ENCODE measurements around the gene NUP210L.

Gene NUP210L

DNA sequence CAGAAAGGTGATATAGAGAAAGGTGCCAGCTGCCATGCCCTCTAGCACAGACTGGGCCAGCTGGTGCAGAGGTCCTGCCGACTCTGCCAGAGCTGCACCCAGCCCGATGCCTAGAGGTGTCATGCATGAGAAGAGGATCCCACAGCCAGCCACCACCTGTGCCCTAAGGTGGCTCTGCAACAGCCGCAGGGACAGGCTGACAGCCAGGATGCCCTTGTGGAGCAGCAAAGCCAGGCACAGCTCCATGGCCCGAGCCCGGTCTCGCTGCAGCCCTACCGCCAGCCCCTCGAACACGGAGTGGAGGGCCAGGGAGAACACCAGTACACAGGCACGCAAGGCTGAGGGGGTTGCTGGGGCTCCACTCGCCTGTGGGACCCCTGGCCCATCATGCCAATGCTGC, 194.7 kb downstream of the NUP210L start:
- H3K9ac ChIP-seq (ENCODE audit: low read depth in 1 of 2, low read length in 2 of 2): no peak overlapping the region
- H3K4me3 ChIP-seq (ENCODE audit: low read length in 2 of 2): no peak overlapping the region
- peaks cover 38 to 49% of the 10 kb centered on the region in 2 donors for H3K4me1 ChIP-seq (ENCODE audit: control insufficient read depth in 2 of 2, insufficient read depth in 2 of 2, low read length in 2 of 2)
- no peaks in the 10 kb centered on the region for H3K9me3 ChIP-seq (ENCODE audit: control insufficient read depth in 2 of 2, low read length in 2 of 2)
- no peaks in the 10 kb centered on the region for H3K27me3 ChIP-seq (ENCODE audit: control insufficient read depth in 2 of 2, insufficient read depth in 2 of 2, low read length in 2 of 2)
- H3K27ac ChIP-seq (ENCODE audit: low read depth in 2 of 2, low read length in 2 of 2): no peak overlapping the region
- peaks cover 6 to 10% of the 10 kb centered on the region in 2 donors for H3K36me3 ChIP-seq (ENCODE audit: control insufficient read depth in 2 of 2, insufficient read depth in 2 of 2, low read length in 2 of 2)

DNA sequence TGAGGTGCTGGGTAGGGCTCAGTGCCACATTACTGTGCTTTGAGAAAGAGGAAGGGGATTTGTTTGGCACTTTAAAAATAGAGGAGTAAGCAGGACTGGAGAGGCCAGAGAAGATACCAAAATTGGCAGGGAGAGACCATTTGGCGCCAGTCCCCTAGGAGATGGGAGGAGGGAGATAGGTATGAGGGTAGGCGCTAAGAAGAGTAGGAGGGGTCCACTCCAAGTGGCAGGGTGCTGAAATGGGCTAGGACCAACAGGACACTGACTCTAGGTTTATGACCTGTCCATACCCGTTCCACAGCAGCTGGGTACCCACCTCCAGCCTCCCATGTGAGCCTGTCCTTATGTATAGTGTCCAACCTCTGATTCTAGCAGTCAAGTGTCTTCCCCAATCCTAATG, 195.4 kb downstream of the NUP210L start:
- Histone ChIP-seq H3K4me1 (ENCODE audit: control insufficient read depth in 2 of 2, insufficient read depth in 2 of 2, low read length in 2 of 2) (peaks cover 38 to 49% of the 10 kb centered on the region in 2 donors), H3K9me3 (ENCODE audit: control insufficient read depth in 2 of 2, low read length in 2 of 2) (no peaks in the 10 kb centered on the region), H3K27me3 (ENCODE audit: control insufficient read depth in 2 of 2, insufficient read depth in 2 of 2, low read length in 2 of 2) (no peaks in the 10 kb centered on the region), H3K4me3 (ENCODE audit: low read length in 2 of 2) (no peak overlapping the region), H3K36me3 (ENCODE audit: control insufficient read depth in 2 of 2, insufficient read depth in 2 of 2, low read length in 2 of 2) (peaks cover 9 to 15% of the 10 kb centered on the region in 2 donors), H3K27ac (ENCODE audit: low read depth in 2 of 2, low read length in 2 of 2) (peak overlapping the region; percentile 50 to 95), H3K9ac (ENCODE audit: low read depth in 1 of 2, low read length in 2 of 2) (peak overlapping the region in 1 of 2 donors; percentile 33)

DNA sequence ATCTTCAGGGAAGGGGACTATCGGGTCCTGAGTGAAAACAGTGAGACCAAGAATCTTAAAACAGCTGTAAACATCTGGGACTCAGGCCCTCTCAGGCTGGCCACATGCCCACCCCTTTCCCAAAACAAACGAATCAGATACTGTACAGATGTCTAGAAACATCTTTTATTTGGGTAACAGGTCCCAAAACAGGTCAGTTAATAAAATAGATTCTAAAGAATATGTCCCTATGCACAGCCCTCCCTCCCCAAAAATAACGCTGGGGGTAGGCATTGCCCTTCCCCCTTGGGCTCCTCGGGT, 196.0 kb downstream of the NUP210L start:
- Histone ChIP-seq H3K9ac (ENCODE audit: low read depth in 1 of 2, low read length in 2 of 2) (peak overlapping the region; percentile 33 to 44), H3K9me3 (ENCODE audit: control insufficient read depth in 2 of 2, low read length in 2 of 2) (no peaks in the 10 kb centered on the region), H3K36me3 (ENCODE audit: control insufficient read depth in 2 of 2, insufficient read depth in 2 of 2, low read length in 2 of 2) (peaks cover 12 to 20% of the 10 kb centered on the region in 2 donors), H3K27me3 (ENCODE audit: control insufficient read depth in 2 of 2, insufficient read depth in 2 of 2, low read length in 2 of 2) (no peaks in the 10 kb centered on the region), H3K27ac (ENCODE audit: low read depth in 2 of 2, low read length in 2 of 2) (peak overlapping the region; percentile 62 to 95), H3K4me3 (ENCODE audit: low read length in 2 of 2) (peak overlapping the region; percentile 82 to 98), H3K4me1 (ENCODE audit: control insufficient read depth in 2 of 2, insufficient read depth in 2 of 2, low read length in 2 of 2) (peaks cover 32 to 45% of the 10 kb centered on the region in 2 donors)

DNA sequence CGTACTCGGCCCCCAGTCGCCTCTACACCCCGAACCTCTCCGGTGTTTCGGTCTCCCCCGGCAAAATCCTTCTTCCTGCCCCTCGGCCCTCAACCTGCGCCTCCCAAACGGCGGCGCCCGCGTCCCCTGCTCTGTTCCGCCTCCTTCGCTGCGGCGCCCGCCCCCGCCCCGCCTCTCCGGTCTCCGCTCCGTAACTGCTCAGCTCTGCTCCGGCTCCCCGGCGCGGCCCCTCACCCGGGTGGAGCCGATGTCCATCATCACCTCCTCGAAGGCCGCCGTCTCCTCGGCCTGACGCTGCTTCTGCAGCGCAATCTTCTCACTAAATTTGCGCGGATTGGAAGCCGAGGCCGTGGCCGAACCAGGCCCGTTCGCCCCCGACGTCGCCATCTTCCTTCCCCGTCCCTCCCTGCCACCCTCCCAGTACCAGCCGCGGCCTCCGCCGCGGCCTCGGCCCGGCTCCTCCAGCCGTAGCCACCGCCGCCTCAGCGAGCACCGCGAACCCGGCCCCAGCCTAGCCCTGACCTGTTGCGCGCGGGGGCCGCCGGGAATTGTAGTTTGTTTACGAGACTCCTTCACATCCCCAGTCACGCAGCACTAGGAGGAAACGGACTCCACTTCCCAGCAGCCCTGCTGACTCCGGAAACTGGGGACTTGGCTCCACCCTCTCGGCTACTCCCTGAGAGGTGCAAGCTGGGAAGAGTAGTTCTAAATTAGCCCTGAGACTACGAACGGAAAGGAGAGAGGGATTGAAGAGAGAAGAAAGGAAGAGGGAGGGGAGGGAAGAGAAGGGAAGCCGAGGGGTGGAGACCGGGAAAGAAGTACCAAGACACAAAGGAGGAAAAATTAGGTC, 196.5 kb downstream of the NUP210L start, which contains the start of gene CRTC2:
CRTC2 (minus strand) TSS at position 502 of the 850 bp plus-strand sequence; CDS start at position 387, 115 bp downstream.
- Histone ChIP-seq H3K4me3 (ENCODE audit: low read length in 2 of 2) (peak within 1 kb of the TSS; percentile 82 to 98), H3K9me3 (ENCODE audit: control insufficient read depth in 2 of 2, low read length in 2 of 2) (no peaks in the 10 kb centered on the region), H3K9ac (ENCODE audit: low read depth in 1 of 2, low read length in 2 of 2) (peak within 1 kb of the TSS; percentile 87 to 94), H3K27ac (ENCODE audit: low read depth in 2 of 2, low read length in 2 of 2) (peak within 1 kb of the TSS; percentile 93 to 95), H3K36me3 (ENCODE audit: control insufficient read depth in 2 of 2, insufficient read depth in 2 of 2, low read length in 2 of 2) (peaks cover 12 to 26% of the 10 kb centered on the region in 2 donors), H3K4me1 (ENCODE audit: control insufficient read depth in 2 of 2, insufficient read depth in 2 of 2, low read length in 2 of 2) (peaks cover 31 to 45% of the 10 kb centered on the region in 2 donors), H3K27me3 (ENCODE audit: control insufficient read depth in 2 of 2, insufficient read depth in 2 of 2, low read length in 2 of 2) (no peaks in the 10 kb centered on the region)

DNA sequence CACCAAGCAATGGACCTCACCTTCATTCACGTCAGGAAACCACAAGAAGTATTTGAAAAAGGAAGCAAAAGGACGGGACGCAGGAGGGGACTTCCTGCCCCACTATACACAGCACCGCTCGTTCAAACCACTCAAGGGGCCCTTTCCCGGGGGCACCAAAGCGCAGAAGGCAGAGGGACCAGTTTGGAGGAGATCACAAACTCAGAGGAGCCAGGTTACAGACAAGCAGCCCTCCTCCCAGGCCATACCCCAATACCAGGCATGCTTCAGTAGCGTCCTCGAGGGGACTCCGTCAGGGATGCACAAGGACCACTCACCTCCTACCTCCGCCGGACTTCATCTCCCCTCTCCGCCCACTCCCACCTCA, 197.1 kb downstream of the NUP210L start:
- peak overlapping the region; percentile 87 to 94 for H3K9ac ChIP-seq (ENCODE audit: low read depth in 1 of 2, low read length in 2 of 2)
- no peaks in the 10 kb centered on the region for H3K27me3 ChIP-seq (ENCODE audit: control insufficient read depth in 2 of 2, insufficient read depth in 2 of 2, low read length in 2 of 2)
- peak overlapping the region; percentile 82 to 98 for H3K4me3 ChIP-seq (ENCODE audit: low read length in 2 of 2)
- H3K4me1 ChIP-seq (ENCODE audit: control insufficient read depth in 2 of 2, insufficient read depth in 2 of 2, low read length in 2 of 2): peaks cover 26 to 41% of the 10 kb centered on the region in 2 donors
- H3K27ac ChIP-seq (ENCODE audit: low read depth in 2 of 2, low read length in 2 of 2): peak overlapping the region; percentile 93 to 95
- peaks cover 13 to 29% of the 10 kb centered on the region in 2 donors for H3K36me3 ChIP-seq (ENCODE audit: control insufficient read depth in 2 of 2, insufficient read depth in 2 of 2, low read length in 2 of 2)
- no peaks in the 10 kb centered on the region for H3K9me3 ChIP-seq (ENCODE audit: control insufficient read depth in 2 of 2, low read length in 2 of 2)

DNA sequence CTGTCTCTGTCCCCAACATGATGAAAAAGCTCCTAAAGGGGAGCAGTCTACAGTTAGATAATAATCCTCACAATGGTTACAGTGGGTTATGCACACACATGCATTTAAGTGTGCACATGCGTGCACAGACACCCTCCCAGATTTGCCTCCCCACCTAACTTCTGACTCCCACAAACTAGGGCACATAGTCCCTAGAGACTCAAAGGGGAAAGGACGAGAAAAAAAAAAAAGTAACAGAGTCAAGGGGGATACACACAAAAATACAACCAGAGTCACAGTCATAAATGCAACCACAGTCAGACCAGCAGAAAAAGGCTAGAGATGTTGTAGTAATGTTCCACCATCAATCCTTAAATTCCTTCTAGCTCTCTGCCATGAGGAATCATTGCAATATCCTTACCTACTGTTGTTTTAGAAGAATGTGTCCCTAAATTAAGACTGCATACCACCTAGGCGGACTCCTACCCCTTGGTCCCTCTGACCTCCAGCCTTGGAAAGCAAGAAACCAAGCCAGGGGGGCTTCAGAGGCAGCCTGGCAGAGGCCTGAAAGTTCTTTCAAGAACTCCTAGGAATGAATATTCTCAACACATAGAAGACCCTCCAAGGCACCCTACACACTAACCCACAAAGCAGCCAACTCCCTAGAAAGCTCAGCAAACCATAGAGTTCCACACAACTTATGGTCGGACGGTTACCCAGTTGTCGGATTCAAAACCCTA, 197.7 kb downstream of the NUP210L start:
- peak overlapping the region in 1 of 2 donors; percentile 95 for H3K27ac ChIP-seq (ENCODE audit: low read depth in 2 of 2, low read length in 2 of 2)
- no peaks in the 10 kb centered on the region for H3K9me3 ChIP-seq (ENCODE audit: control insufficient read depth in 2 of 2, low read length in 2 of 2)
- H3K36me3 ChIP-seq (ENCODE audit: control insufficient read depth in 2 of 2, insufficient read depth in 2 of 2, low read length in 2 of 2): peaks cover 18 to 35% of the 10 kb centered on the region in 2 donors
- H3K4me1 ChIP-seq (ENCODE audit: control insufficient read depth in 2 of 2, insufficient read depth in 2 of 2, low read length in 2 of 2): peaks cover 20 to 35% of the 10 kb centered on the region in 2 donors
- H3K27me3 ChIP-seq (ENCODE audit: control insufficient read depth in 2 of 2, insufficient read depth in 2 of 2, low read length in 2 of 2): no peaks in the 10 kb centered on the region
- peak overlapping the region; percentile 82 to 98 for H3K4me3 ChIP-seq (ENCODE audit: low read length in 2 of 2)
- H3K9ac ChIP-seq (ENCODE audit: low read depth in 1 of 2, low read length in 2 of 2): peak overlapping the region; percentile 87 to 94

DNA sequence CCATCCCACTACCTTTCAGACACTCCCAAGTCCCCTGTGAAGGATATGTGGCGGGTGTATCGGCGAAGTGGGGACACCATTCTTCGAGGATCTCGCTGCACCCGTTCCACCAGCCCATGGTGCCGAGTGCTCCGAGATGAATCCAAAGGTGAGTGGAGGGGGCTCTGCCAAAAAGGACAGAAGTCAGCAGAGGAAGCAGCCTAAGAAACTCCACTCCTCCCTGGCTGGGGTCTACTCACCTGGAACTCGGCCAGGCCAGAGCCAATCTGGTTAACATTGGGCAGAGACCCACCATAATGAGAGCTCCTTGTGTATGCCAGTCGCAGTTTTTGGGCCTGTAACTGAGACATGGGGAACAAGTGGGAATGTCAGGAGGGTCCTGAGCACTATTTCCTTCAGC, 200.0 kb downstream of the NUP210L start:
- Histone ChIP-seq H3K4me3 (ENCODE audit: low read length in 2 of 2) (no peak overlapping the region), H3K4me1 (ENCODE audit: control insufficient read depth in 2 of 2, insufficient read depth in 2 of 2, low read length in 2 of 2) (peaks cover 16 to 27% of the 10 kb centered on the region in 2 donors), H3K27me3 (ENCODE audit: control insufficient read depth in 2 of 2, insufficient read depth in 2 of 2, low read length in 2 of 2) (no peaks in the 10 kb centered on the region), H3K27ac (ENCODE audit: low read depth in 2 of 2, low read length in 2 of 2) (no peak overlapping the region), H3K9me3 (ENCODE audit: control insufficient read depth in 2 of 2, low read length in 2 of 2) (no peaks in the 10 kb centered on the region), H3K9ac (ENCODE audit: low read depth in 1 of 2, low read length in 2 of 2) (no peak overlapping the region), H3K36me3 (ENCODE audit: control insufficient read depth in 2 of 2, insufficient read depth in 2 of 2, low read length in 2 of 2) (peaks cover 34 to 51% of the 10 kb centered on the region in 2 donors)

DNA sequence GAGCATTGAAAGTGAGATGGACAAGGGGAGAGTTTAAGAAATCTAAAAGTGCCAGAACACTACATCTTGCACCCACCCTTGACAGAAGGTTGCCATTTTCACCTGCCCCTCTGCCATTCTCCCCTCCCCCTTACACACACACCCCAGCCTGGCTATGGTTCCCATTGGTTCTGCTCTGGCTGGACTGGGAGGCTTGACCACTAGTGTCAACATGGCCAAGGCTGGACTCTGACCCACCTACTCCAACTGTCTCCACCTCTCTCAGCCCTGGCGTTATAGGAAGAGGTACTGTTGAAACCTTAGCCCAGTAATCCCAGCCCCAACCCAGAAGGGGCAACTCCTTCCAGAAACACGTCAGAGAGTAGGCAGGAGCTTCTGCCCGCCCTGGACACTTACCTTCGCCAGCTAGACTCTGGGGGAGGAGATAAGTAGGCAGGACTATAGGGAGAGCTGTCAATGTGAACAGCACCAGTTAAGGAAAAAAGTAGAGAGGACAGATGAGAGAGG, 201.0 kb downstream of the NUP210L start:
- no peak overlapping the region for H3K27ac ChIP-seq (ENCODE audit: low read depth in 2 of 2, low read length in 2 of 2)
- peaks cover 16 to 23% of the 10 kb centered on the region in 2 donors for H3K4me1 ChIP-seq (ENCODE audit: control insufficient read depth in 2 of 2, insufficient read depth in 2 of 2, low read length in 2 of 2)
- peaks cover 39 to 50% of the 10 kb centered on the region in 2 donors for H3K36me3 ChIP-seq (ENCODE audit: control insufficient read depth in 2 of 2, insufficient read depth in 2 of 2, low read length in 2 of 2)
- H3K27me3 ChIP-seq (ENCODE audit: control insufficient read depth in 2 of 2, insufficient read depth in 2 of 2, low read length in 2 of 2): no peaks in the 10 kb centered on the region
- H3K4me3 ChIP-seq (ENCODE audit: low read length in 2 of 2): no peak overlapping the region
- no peaks in the 10 kb centered on the region for H3K9me3 ChIP-seq (ENCODE audit: control insufficient read depth in 2 of 2, low read length in 2 of 2)
- no peak overlapping the region for H3K9ac ChIP-seq (ENCODE audit: low read depth in 1 of 2, low read length in 2 of 2)

DNA sequence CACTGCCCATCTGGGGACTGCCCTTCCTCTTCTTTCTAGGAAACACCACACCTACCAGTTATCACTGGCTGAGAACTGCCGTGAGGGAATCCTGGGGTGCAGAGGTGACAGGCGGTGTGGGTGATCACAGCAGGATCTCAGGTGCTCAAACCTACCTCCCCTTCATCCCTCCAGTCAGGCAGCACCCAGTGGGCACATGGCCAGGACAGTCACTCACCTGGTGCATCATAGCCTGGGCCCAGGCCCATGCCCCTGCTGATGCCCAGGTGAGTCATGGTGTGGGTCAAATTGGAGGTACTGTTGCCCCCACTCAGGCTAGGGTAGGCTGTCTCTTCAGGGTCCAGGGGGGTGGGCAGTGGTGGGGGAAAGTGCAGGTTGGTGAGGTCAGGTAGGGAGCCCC, 203.1 kb downstream of the NUP210L start:
- Histone ChIP-seq H3K4me3 (ENCODE audit: low read length in 2 of 2) (no peak overlapping the region), H3K4me1 (ENCODE audit: control insufficient read depth in 2 of 2, insufficient read depth in 2 of 2, low read length in 2 of 2) (peaks cover 11 to 14% of the 10 kb centered on the region in 2 donors), H3K9ac (ENCODE audit: low read depth in 1 of 2, low read length in 2 of 2) (no peak overlapping the region), H3K27ac (ENCODE audit: low read depth in 2 of 2, low read length in 2 of 2) (no peak overlapping the region), H3K36me3 (ENCODE audit: control insufficient read depth in 2 of 2, insufficient read depth in 2 of 2, low read length in 2 of 2) (peaks cover 49 to 64% of the 10 kb centered on the region in 2 donors), H3K9me3 (ENCODE audit: control insufficient read depth in 2 of 2, low read length in 2 of 2) (no peaks in the 10 kb centered on the region), H3K27me3 (ENCODE audit: control insufficient read depth in 2 of 2, insufficient read depth in 2 of 2, low read length in 2 of 2) (no peaks in the 10 kb centered on the region)

DNA sequence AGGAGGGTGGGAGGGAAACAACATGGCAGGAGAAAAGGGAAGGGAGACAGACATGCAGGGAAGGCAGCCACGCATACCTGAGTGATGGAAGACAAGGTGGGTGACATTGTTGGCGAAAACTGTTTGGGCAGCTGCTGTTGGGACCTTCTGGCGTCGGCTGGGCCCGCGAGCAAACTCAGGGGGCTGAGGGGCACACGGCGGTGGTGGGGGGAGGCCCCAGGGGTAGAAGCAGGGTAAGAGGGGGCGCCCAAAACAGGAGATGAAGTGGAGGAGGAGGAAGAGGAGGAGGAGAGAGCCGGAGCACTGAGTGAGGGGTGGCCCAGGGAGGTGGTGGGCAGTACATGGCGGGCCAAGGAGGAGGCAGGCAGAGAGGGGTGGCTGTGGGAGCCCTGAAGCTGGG, 203.7 kb downstream of the NUP210L start:
- H3K4me1 ChIP-seq (ENCODE audit: control insufficient read depth in 2 of 2, insufficient read depth in 2 of 2, low read length in 2 of 2): peaks cover 10 to 11% of the 10 kb centered on the region in 2 donors
- H3K9ac ChIP-seq (ENCODE audit: low read depth in 1 of 2, low read length in 2 of 2): no peak overlapping the region
- no peaks in the 10 kb centered on the region for H3K27me3 ChIP-seq (ENCODE audit: control insufficient read depth in 2 of 2, insufficient read depth in 2 of 2, low read length in 2 of 2)
- no peaks in the 10 kb centered on the region for H3K9me3 ChIP-seq (ENCODE audit: control insufficient read depth in 2 of 2, low read length in 2 of 2)
- peaks cover 49 to 64% of the 10 kb centered on the region in 2 donors for H3K36me3 ChIP-seq (ENCODE audit: control insufficient read depth in 2 of 2, insufficient read depth in 2 of 2, low read length in 2 of 2)
- no peak overlapping the region for H3K27ac ChIP-seq (ENCODE audit: low read depth in 2 of 2, low read length in 2 of 2)
- no peak overlapping the region for H3K4me3 ChIP-seq (ENCODE audit: low read length in 2 of 2)
